ENCODE results near the gene C20orf144.

C20orf144 gene

GRCh38 chr20:33687370-33687915 is 25.3 kb downstream of the C20orf144 start:
- DNase-seq (ENCODE audit: low read depth), result no peak
- in situ Hi-C loops (cut with HindIII; ENCODE audit: low sequenced_read_pairs), result loop anchor here (5.0 kb wide), 1 partner anchor 100 kb away; no protein-coding TSS in a partner anchor
- H3K4me3 ChIP-seq (ENCODE audit: low read depth, low read length), result no peak overlapping the region
- TF ChIP-seq CTCF (IDR thresholded peaks at IDR 0.05; ENCODE audit: low read depth, low read length, missing control alignments), result no peak

GRCh38 chr20:33687993-33688937 is 26.1 kb downstream of the C20orf144 start:
- no peak overlapping the region for H3K4me3 ChIP-seq (ENCODE audit: low read depth, low read length)
- no peak for TF ChIP-seq CTCF (IDR thresholded peaks at IDR 0.05; ENCODE audit: low read depth, low read length, missing control alignments)
- no peak for DNase-seq (ENCODE audit: low read depth)
- in situ Hi-C loops (cut with HindIII; ENCODE audit: low sequenced_read_pairs), result loop anchor here (5.0 kb wide), 1 partner anchor 99 kb away; no protein-coding TSS in a partner anchor

DNA sequence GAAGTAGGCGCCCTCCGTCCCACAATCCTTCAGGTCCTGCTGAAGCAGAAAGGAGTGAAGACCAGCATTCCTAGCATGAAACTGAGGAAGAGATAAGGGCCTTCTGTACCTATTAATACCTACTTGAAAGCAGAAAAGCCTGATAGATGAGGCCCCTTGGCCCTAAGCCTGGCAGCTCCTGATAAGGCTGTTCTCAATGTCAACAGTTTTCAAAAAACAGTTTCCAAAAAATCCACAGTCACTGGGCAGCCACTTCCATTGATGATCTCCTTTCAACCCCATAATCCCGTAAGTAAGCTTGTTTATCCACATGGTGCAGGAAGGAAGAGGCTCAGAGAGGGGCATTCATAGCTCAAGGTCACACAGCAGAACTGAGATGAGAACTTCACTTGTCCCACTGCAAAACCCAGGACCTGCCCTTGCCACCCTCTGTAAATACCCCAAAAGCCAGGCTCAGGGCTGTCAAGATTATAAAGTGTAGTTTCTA is 26.9 kb downstream of the C20orf144 start:
- no peak for DNase-seq (ENCODE audit: low read depth)
- in situ Hi-C loops (cut with HindIII; ENCODE audit: low sequenced_read_pairs), result loop anchor here (5.0 kb wide), 1 partner anchor 98 kb away; no protein-coding TSS in a partner anchor
- TF ChIP-seq CTCF (IDR thresholded peaks at IDR 0.05; ENCODE audit: low read depth, low read length, missing control alignments), result no peak
- H3K4me3 ChIP-seq (ENCODE audit: low read depth, low read length), result no peak overlapping the region

- TF ChIP-seq CTCF (IDR thresholded peaks at IDR 0.05; ENCODE audit: low read depth, low read length, missing control alignments), result no peak
Measured at GRCh38 chr20:33689493-33689892, 27.4 kb downstream of the C20orf144 start.

GRCh38 chr20:33689973-33690372 is 27.8 kb downstream of the C20orf144 start:
- in situ Hi-C loops (cut with HindIII; ENCODE audit: low sequenced_read_pairs), result loop anchor here (5.0 kb wide), 1 partner anchor 97 kb away; no protein-coding TSS in a partner anchor
- no peak for TF ChIP-seq CTCF (IDR thresholded peaks at IDR 0.05; ENCODE audit: low read depth, low read length, missing control alignments)
- DNase-seq (ENCODE audit: low read depth), result no peak
- H3K4me3 ChIP-seq (ENCODE audit: low read depth, low read length), result no peak overlapping the region

More at GRCh38 chr20:33689493-33689892, 27.4 kb downstream of the C20orf144 start:
- in situ Hi-C loops (cut with HindIII; ENCODE audit: low sequenced_read_pairs), result loop anchor here (5.0 kb wide), 1 partner anchor 98 kb away; no protein-coding TSS in a partner anchor
- DNase-seq (ENCODE audit: low read depth), result no peak
- H3K4me3 ChIP-seq (ENCODE audit: low read depth, low read length), result no peak overlapping the region

GRCh38 chr20:33693289-33693688 is 31.2 kb downstream of the C20orf144 start:
- no peak overlapping the region for H3K4me3 ChIP-seq (ENCODE audit: low read depth, low read length)
- no peak for DNase-seq (ENCODE audit: low read depth)
- in situ Hi-C loops (cut with HindIII; ENCODE audit: low sequenced_read_pairs), result no loop called here
- no peak for TF ChIP-seq CTCF (IDR thresholded peaks at IDR 0.05; ENCODE audit: low read depth, low read length, missing control alignments)
